ENCODE results near the gene MAPK11.

Gene MAPK11

GRCh38 chr22:50250249-50250554 lies 20.0 kb downstream of the MAPK11 start:
- in situ Hi-C loops (cut with MboI; ENCODE audit: low sequenced_read_pairs, unreplicated experiment), result no loop called here
- TF ChIP-seq CTCF (IDR thresholded peaks at IDR 0.05; ENCODE audit: borderline replicate concordance, control extremely low read depth, extremely low read depth, insufficient read depth, missing control alignments), result no peak

GRCh38 chr22:50249341-50250248 lies 20.6 kb downstream of the MAPK11 start:
- TF ChIP-seq CTCF (IDR thresholded peaks at IDR 0.05; ENCODE audit: borderline replicate concordance, control extremely low read depth, extremely low read depth, insufficient read depth, missing control alignments), result no peak

More at GRCh38 chr22:50250249-50250554, 20.0 kb downstream of the MAPK11 start:
- DNase-seq (ENCODE audit: low spot score), result no peak

GRCh38 chr22:50248196-50249081 lies 21.7 kb downstream of the MAPK11 start:
- no peak for TF ChIP-seq CTCF (IDR thresholded peaks at IDR 0.05; ENCODE audit: borderline replicate concordance, control extremely low read depth, extremely low read depth, insufficient read depth, missing control alignments)
- in situ Hi-C loops (cut with MboI; ENCODE audit: low sequenced_read_pairs, unreplicated experiment), result no loop called here
- DNase-seq (ENCODE audit: low spot score), result no peak

More at GRCh38 chr22:50249341-50250248, 20.6 kb downstream of the MAPK11 start:
- no peak for DNase-seq (ENCODE audit: low spot score)
- in situ Hi-C loops (cut with MboI; ENCODE audit: low sequenced_read_pairs, unreplicated experiment), result no loop called here

- in situ Hi-C loops (cut with MboI; ENCODE audit: low sequenced_read_pairs, unreplicated experiment), result no loop called here
- no peak for TF ChIP-seq CTCF (IDR thresholded peaks at IDR 0.05; ENCODE audit: borderline replicate concordance, control extremely low read depth, extremely low read depth, insufficient read depth, missing control alignments)
- peak; percentile 64 for DNase-seq (ENCODE audit: low spot score)
Observed at GRCh38 chr22:50247748-50248147, 22.4 kb downstream of the MAPK11 start.

- no peak for DNase-seq (ENCODE audit: low spot score)
- no peak for TF ChIP-seq CTCF (IDR thresholded peaks at IDR 0.05; ENCODE audit: borderline replicate concordance, control extremely low read depth, extremely low read depth, insufficient read depth, missing control alignments)
- in situ Hi-C loops (cut with MboI; ENCODE audit: low sequenced_read_pairs, unreplicated experiment), result no loop called here
Observed at GRCh38 chr22:50246242-50247175, 23.7 kb downstream of the MAPK11 start.
